ENCODE data around the gene EDAR.

Gene EDAR

DNA sequence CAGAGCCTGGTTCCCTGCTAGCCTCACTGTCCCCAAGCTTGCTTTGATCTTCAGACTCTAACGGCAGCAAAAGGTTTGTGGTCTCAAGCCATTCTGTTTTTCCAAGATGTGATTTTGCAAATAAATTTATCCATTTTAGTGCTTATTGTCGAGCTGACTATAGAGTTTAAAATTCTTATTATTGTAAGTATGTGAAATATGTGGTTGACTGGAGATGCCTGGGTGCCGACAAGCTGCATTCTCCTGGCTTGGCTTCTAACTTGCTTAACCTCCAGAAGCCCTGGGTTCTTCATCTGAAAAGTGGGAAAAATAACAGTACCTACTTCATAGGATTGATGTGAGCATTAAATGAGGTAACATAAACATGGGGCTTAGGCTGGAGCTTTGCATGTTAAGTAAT is 9.9 kb upstream of the EDAR start:
- no peak overlapping the region for H3K27ac ChIP-seq (ENCODE audit: low read length)
- no peaks in the 10 kb centered on the region for H3K9me3 ChIP-seq (ENCODE audit: insufficient read depth, low read depth, low read length)
- H3K4me3 ChIP-seq (ENCODE audit: low read length), result no peak overlapping the region
- H3K9ac ChIP-seq (ENCODE audit: low read depth, low read length), result no peak overlapping the region
- no peaks in the 10 kb centered on the region for H3K27me3 ChIP-seq (ENCODE audit: insufficient read depth, low read length)
- no peaks in the 10 kb centered on the region for H3K4me1 ChIP-seq (ENCODE audit: insufficient read depth, low read length)
- no peaks in the 10 kb centered on the region for H3K36me3 ChIP-seq (ENCODE audit: insufficient read depth, low read depth, low read length)

DNA sequence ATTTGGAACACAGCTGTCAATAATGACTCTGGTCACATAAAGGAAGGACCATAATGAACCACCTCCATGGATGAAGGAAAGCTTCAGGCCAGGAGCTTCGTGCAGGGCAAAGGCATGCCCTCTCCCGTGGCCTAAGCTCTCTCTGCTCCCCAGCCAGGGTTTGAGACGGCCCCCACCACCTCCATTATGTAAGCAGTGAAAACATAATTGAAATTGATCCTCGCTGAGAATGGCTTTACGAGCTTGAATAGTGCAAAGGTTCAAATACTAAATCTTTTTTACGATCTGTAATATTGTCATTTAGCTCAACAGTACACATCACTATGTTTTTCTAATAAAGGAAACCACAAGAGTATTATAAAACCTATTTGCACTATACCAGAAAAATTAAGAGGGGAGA is 5.2 kb upstream of the EDAR start:
- H3K4me3 ChIP-seq (ENCODE audit: low read length), result no peak overlapping the region
- no peak overlapping the region for H3K9ac ChIP-seq (ENCODE audit: low read depth, low read length)
- H3K27me3 ChIP-seq (ENCODE audit: insufficient read depth, low read length), result no peaks in the 10 kb centered on the region
- no peaks in the 10 kb centered on the region for H3K36me3 ChIP-seq (ENCODE audit: insufficient read depth, low read depth, low read length)
- H3K4me1 ChIP-seq (ENCODE audit: insufficient read depth, low read length), result no peaks in the 10 kb centered on the region
- H3K27ac ChIP-seq (ENCODE audit: low read length), result no peak overlapping the region
- no peaks in the 10 kb centered on the region for H3K9me3 ChIP-seq (ENCODE audit: insufficient read depth, low read depth, low read length)

DNA sequence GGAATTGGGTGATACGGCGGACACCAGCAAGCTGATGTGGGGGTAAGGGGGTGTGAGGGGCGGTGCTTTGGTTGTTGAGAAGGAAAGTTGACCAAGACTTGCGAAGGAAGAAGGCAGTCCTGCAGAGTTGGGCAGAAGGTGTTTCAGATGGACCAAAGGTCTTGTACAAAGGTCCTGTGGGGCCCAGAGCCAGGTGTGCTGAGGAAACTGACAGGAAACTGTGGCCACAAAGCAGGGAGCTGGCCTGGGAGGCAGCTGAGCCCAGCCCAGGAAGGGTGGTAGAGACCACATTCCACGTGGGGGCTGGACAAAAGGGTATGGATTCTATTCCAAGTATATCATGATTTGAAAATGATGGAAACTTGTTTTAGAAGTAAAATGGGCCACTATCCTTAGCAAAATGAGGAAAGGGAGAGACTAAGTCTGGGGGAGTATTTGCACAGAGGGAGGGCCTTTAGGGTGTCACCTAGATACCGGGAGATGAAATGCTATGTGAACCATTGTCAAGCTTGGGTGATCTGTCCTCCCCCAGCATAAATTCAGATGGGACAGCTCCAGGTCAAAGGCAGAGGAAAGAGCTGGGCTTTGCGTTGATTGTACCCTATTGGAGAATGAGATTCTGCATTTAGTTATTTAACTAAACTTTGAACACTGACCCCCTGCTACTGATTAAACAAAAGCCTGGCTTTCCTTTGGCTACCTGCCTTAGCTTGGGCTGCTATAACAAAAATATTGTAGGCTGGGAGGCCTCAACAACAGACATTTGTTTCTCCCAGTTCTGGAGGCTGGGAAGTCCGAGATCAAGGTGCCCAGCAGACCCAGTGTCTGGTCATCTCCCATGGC is 4.3 kb upstream of the EDAR start:
- no peak overlapping the region for H3K9ac ChIP-seq (ENCODE audit: low read depth, low read length)
- no peak overlapping the region for H3K27ac ChIP-seq (ENCODE audit: low read length)
- no peak overlapping the region for H3K4me3 ChIP-seq (ENCODE audit: low read length)
- H3K27me3 ChIP-seq (ENCODE audit: insufficient read depth, low read length), result peaks cover 4% of the 10 kb centered on the region; the same call in 1 of the 2 replicates
- H3K4me1 ChIP-seq (ENCODE audit: insufficient read depth, low read length), result no peaks in the 10 kb centered on the region
- no peaks in the 10 kb centered on the region for H3K9me3 ChIP-seq (ENCODE audit: insufficient read depth, low read depth, low read length)
- H3K36me3 ChIP-seq (ENCODE audit: insufficient read depth, low read depth, low read length), result no peaks in the 10 kb centered on the region

DNA sequence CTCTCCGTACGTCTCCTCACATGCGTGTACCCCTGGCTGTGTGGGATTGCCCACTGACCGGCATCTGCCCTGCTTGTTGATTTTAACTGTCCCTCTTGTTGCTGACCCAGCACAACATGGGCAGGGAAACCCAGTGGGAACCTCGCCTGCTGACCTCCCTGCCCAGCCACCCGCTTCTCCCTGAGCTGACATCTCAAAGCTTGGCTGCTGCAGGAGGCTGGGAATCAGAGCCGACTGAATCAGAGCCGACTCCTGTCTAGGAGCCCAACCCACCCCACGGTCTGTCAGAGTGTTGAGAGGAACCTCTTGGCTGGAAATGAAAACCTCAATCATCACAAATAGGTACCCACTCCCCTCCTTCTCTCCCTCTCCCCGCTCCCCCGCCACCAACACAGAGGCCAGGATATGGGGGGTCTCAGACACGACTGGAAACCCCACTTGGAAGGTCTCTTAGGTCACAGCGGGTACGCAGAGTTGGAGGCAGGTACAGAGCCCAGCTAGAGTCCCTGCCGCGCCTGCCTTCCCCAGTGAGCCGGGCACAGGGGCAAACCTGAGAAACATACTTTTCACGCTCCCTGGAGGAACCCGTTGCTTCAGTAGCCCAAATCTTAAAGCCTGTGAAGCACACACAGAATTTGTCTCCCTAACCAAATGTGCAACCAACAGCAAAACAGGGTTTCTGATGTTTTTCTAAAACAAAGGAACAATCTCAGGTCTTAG is 784 bp downstream of the EDAR start:
- Histone ChIP-seq H3K27me3 (ENCODE audit: insufficient read depth, low read length) (peaks cover 4% of the 10 kb centered on the region; the same call in 1 of the 2 replicates), H3K4me1 (ENCODE audit: insufficient read depth, low read length) (no peaks in the 10 kb centered on the region), H3K9me3 (ENCODE audit: insufficient read depth, low read depth, low read length) (no peaks in the 10 kb centered on the region), H3K4me3 (ENCODE audit: low read length) (no peak overlapping the region), H3K27ac (ENCODE audit: low read length) (no peak overlapping the region), H3K9ac (ENCODE audit: low read depth, low read length) (no peak overlapping the region), H3K36me3 (ENCODE audit: insufficient read depth, low read depth, low read length) (no peaks in the 10 kb centered on the region)

DNA sequence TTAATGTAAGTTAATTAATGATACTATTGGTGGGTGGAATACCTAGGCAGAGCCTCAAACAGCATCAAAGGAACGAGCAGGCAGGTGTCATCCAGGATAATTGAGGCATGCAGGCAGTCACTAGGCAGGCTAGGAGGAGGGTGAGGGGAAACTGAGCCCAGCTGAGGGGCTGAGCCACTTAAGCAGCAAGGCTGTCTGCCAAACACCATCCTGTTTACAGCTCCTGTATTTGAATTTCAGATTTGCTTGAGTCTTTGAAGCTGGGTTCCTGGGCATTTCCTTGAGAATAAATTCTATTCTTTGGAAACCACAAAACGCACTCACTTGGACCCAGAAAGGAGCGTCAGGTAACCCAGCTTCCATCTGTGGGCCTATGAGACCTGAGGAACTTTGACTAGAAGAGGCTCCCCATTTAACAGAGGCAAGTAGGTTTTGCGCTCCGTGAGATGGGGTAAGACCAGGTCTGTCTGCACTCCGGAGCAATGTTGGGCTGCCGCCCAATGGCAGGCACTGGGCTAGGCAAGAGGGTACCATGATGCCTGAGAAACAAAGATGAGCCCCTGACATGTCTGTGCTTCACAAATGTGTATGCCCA is 2.0 kb downstream of the EDAR start:
- Histone ChIP-seq H3K36me3 (ENCODE audit: insufficient read depth, low read depth, low read length) (no peaks in the 10 kb centered on the region), H3K9me3 (ENCODE audit: insufficient read depth, low read depth, low read length) (no peaks in the 10 kb centered on the region), H3K4me1 (ENCODE audit: insufficient read depth, low read length) (no peaks in the 10 kb centered on the region), H3K9ac (ENCODE audit: low read depth, low read length) (no peak overlapping the region), H3K27ac (ENCODE audit: low read length) (no peak overlapping the region), H3K4me3 (ENCODE audit: low read length) (no peak overlapping the region), H3K27me3 (ENCODE audit: insufficient read depth, low read length) (peaks cover 4% of the 10 kb centered on the region; the same call in 1 of the 2 replicates)

DNA sequence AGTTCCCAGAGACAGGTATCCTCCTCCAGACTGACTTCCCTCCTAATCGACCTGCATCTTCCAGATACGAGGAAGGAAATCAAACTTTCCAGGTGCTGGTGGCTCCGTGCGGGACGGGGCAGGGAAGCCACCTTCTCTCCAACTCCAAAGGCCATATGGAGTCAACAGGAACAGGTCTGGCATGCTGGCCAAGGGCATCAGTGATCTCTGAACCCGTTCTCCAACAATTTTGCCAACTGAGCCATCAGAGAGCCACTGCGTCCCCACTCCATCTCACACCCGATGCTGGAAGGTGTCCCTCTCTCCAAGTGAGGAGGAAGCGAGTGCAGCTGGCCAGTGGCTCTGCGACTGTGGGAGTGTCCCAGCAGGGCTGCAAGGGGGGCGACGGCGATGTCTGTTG is 5.4 kb downstream of the EDAR start:
- no peaks in the 10 kb centered on the region for H3K4me1 ChIP-seq (ENCODE audit: insufficient read depth, low read length)
- peaks cover 1% of the 10 kb centered on the region; the same call in 1 of the 2 replicates for H3K27me3 ChIP-seq (ENCODE audit: insufficient read depth, low read length)
- no peak overlapping the region for H3K27ac ChIP-seq (ENCODE audit: low read length)
- H3K9me3 ChIP-seq (ENCODE audit: insufficient read depth, low read depth, low read length), result no peaks in the 10 kb centered on the region
- H3K4me3 ChIP-seq (ENCODE audit: low read length), result no peak overlapping the region
- H3K9ac ChIP-seq (ENCODE audit: low read depth, low read length), result no peak overlapping the region
- H3K36me3 ChIP-seq (ENCODE audit: insufficient read depth, low read depth, low read length), result no peaks in the 10 kb centered on the region

DNA sequence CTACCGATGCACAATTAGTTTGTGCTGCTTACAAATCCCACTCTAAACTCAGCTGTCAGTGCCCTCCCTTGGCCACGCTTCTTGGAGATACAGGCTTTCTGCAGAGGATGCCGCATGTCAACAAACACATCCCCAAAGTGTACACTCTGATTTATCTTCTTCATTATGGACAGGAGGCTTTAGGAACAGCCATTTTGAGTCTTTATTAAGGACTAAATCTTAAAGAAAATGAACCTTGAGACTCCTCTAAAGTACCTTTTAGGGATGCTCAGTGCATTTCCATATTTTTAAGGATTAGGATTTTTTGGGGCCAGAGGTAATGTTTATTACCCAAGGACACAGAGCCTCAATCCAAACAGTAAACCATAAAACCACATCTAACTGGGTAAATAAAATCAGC is 6.0 kb downstream of the EDAR start:
- Histone ChIP-seq H3K9ac (ENCODE audit: low read depth, low read length) (no peak overlapping the region), H3K27me3 (ENCODE audit: insufficient read depth, low read length) (no peaks in the 10 kb centered on the region), H3K4me3 (ENCODE audit: low read length) (no peak overlapping the region), H3K4me1 (ENCODE audit: insufficient read depth, low read length) (no peaks in the 10 kb centered on the region), H3K36me3 (ENCODE audit: insufficient read depth, low read depth, low read length) (no peaks in the 10 kb centered on the region), H3K27ac (ENCODE audit: low read length) (no peak overlapping the region), H3K9me3 (ENCODE audit: insufficient read depth, low read depth, low read length) (no peaks in the 10 kb centered on the region)

DNA sequence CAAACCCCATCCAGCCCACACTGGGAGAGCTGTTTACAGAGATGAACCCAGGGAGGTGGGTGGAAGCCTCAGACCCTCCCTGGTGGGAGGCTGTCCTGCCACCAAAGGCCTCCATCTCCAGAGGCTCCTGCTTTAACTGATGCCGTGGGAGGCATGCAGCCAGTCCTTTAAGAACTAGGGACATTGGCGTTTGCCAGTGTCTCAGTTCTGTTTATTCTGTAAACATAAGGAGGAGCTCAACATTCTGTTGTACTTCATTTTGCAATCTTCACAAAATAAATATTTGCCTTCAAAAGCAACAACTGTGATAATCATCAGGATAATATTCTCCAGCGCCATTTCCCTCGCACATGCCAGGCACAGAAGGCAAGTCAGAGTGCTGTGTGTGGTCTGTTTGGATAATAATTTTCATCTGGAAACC is 6.8 kb downstream of the EDAR start:
- Histone ChIP-seq H3K9ac (ENCODE audit: low read depth, low read length) (no peak overlapping the region), H3K27me3 (ENCODE audit: insufficient read depth, low read length) (no peaks in the 10 kb centered on the region), H3K36me3 (ENCODE audit: insufficient read depth, low read depth, low read length) (no peaks in the 10 kb centered on the region), H3K27ac (ENCODE audit: low read length) (no peak overlapping the region), H3K4me1 (ENCODE audit: insufficient read depth, low read length) (no peaks in the 10 kb centered on the region), H3K4me3 (ENCODE audit: low read length) (no peak overlapping the region), H3K9me3 (ENCODE audit: insufficient read depth, low read depth, low read length) (no peaks in the 10 kb centered on the region)

DNA sequence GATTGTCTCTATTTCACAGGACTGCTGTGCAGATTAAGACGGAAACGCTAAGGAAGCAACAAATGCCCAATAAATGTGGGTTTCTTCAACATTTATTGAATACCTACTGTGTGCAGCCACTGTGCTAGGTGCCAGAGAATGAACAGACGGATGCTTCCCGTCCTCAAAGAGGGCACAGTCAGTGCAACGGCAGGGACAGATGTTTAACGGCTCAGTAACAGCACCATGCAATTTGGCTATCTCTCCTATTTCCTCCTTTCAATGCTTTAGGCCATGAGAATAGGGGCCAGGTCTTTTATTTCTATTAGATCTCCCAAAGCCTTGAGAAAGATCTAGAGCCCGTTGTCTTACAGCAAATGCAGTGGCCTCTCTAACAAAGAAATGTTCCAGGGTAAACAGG is 7.2 kb downstream of the EDAR start:
- H3K27me3 ChIP-seq (ENCODE audit: insufficient read depth, low read length), result no peaks in the 10 kb centered on the region

DNA sequence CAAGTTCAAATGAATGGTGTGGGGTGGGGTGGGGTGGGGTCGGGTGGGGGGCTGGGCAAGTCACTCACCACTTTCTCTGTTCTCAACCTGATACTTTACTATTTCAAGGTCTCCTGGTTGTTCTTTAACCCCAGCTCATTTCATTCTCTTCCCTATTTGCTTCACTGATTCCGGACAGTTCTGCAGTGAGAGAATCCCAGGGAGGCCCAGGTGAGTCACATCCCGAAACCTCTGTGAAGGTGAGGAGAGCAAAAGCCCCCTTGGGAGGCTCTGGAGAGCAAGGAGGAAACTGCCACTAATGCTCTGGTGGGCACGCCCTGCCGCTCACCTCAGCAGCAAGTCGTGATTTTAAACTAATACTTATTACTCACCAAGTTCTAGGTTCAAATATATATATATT is 8.9 kb downstream of the EDAR start:
- no peaks in the 10 kb centered on the region for H3K9me3 ChIP-seq (ENCODE audit: insufficient read depth, low read depth, low read length)
- H3K9ac ChIP-seq (ENCODE audit: low read depth, low read length), result no peak overlapping the region
- no peak overlapping the region for H3K4me3 ChIP-seq (ENCODE audit: low read length)
- no peaks in the 10 kb centered on the region for H3K27me3 ChIP-seq (ENCODE audit: insufficient read depth, low read length)
- no peaks in the 10 kb centered on the region for H3K36me3 ChIP-seq (ENCODE audit: insufficient read depth, low read depth, low read length)
- H3K27ac ChIP-seq (ENCODE audit: low read length), result no peak overlapping the region
- H3K4me1 ChIP-seq (ENCODE audit: insufficient read depth, low read length), result no peaks in the 10 kb centered on the region

More for the DNA sequence above, 7.2 kb downstream of the EDAR start:
- Histone ChIP-seq H3K9ac (ENCODE audit: low read depth, low read length) (no peak overlapping the region), H3K36me3 (ENCODE audit: insufficient read depth, low read depth, low read length) (no peaks in the 10 kb centered on the region), H3K4me3 (ENCODE audit: low read length) (no peak overlapping the region), H3K4me1 (ENCODE audit: insufficient read depth, low read length) (no peaks in the 10 kb centered on the region), H3K27ac (ENCODE audit: low read length) (no peak overlapping the region), H3K9me3 (ENCODE audit: insufficient read depth, low read depth, low read length) (no peaks in the 10 kb centered on the region)

DNA sequence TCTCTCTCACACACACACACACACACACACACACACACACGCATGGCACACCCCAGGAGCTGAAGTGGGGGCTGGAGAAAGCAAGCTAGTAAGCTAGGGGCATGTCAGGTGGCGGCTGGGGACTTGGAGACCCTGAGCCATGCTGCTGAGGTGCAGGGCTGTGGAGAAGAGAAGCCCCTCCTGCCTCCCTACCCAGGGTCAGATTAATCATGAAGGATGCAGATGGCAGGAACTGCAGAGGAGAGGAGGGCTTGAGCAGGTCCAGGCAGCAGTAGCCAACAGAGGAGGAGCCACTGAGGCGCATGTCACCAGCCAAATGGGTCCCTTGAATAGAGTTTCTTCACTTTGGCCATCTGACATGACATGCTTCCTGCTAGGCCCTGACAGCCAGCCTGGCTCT is 9.6 kb downstream of the EDAR start:
- no peaks in the 10 kb centered on the region for H3K9me3 ChIP-seq (ENCODE audit: insufficient read depth, low read depth, low read length)
- H3K27me3 ChIP-seq (ENCODE audit: insufficient read depth, low read length), result no peaks in the 10 kb centered on the region
- no peak overlapping the region for H3K4me3 ChIP-seq (ENCODE audit: low read length)
- H3K4me1 ChIP-seq (ENCODE audit: insufficient read depth, low read length), result no peaks in the 10 kb centered on the region
- no peak overlapping the region for H3K27ac ChIP-seq (ENCODE audit: low read length)
- no peaks in the 10 kb centered on the region for H3K36me3 ChIP-seq (ENCODE audit: insufficient read depth, low read depth, low read length)
- no peak overlapping the region for H3K9ac ChIP-seq (ENCODE audit: low read depth, low read length)

DNA sequence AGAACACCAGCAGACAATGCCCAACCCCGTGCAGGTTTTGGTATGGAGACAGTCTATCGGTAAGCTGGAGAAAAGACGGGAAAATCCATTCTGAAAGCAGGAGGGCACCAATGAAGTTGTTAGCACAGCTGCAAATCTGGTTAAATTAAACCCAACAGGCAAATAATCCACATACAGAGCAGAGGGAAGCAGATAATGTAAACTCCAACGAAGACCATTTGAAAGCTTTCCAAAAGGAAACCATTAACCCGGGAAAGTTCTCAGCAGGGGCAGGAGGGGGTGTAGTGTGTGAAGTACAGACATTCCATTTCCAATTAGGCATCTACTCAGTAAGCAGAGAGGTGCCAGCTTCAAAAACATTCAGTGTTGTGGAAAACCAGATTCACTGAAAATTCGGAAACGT is 10.3 kb downstream of the EDAR start:
- Histone ChIP-seq H3K4me3 (ENCODE audit: low read length) (no peak overlapping the region), H3K36me3 (ENCODE audit: insufficient read depth, low read depth, low read length) (no peaks in the 10 kb centered on the region), H3K9me3 (ENCODE audit: insufficient read depth, low read depth, low read length) (no peaks in the 10 kb centered on the region), H3K27ac (ENCODE audit: low read length) (no peak overlapping the region), H3K27me3 (ENCODE audit: insufficient read depth, low read length) (no peaks in the 10 kb centered on the region), H3K4me1 (ENCODE audit: insufficient read depth, low read length) (no peaks in the 10 kb centered on the region), H3K9ac (ENCODE audit: low read depth, low read length) (no peak overlapping the region)
